H1 (cell line): ENCODE data around the gene GPR68.

ENCODE experiments used
- ASH2L ChIP-seq: fragments of 200-600, 300-600 bp; sonication (generic); IDR thresholded peaks from one replicate; pipeline ENCODE4 v1.7.1; 2017; ENCODE audit warnings: low read length
- NRF1 ChIP-seq: IDR thresholded peaks from 2 replicates; pipeline ENCODE4 v1.6.1; 2011; ENCODE audit warnings: mild to moderate bottlenecking, low read depth, low read length, improper control_type of control experiment
- POLR2AphosphoS5 ChIP-seq: IDR thresholded peaks from 2 replicates; pipeline ENCODE4 v1.6.1; 2011; ENCODE audit warnings: low read depth, low read length
- RAD21 ChIP-seq, 2 experiments: IDR thresholded peaks in 1 of 2; conservative IDR thresholded peaks in 1 of 2; 2 replicates each; pipeline ENCODE4 v1.6.1; 2011; ENCODE audit warnings: low read depth in 2 of 2, low read length in 2 of 2, improper control_type of control experiment in 1 of 2, inconsistent platforms in 1 of 2, mild to moderate bottlenecking in 1 of 2, moderate library complexity in 1 of 2
- SIN3A ChIP-seq, 2 experiments: IDR thresholded peaks in 1 of 2; conservative IDR thresholded peaks in 1 of 2; 2 replicates each; pipeline ENCODE4 v1.6.1; 2011 to 2012; ENCODE audit warnings: low read length in 2 of 2, improper control_type of control experiment in 1 of 2, low read depth in 1 of 2, mild to moderate bottlenecking in 1 of 2
- TAF1 ChIP-seq: IDR thresholded peaks from 2 replicates; pipeline ENCODE4 v1.6.1; 2011; ENCODE audit warnings: mild to moderate bottlenecking, low read depth, low read length
- YY1 ChIP-seq: IDR thresholded peaks from 2 replicates; pipeline ENCODE4 v1.6.1; 2011; ENCODE audit warnings: low read depth, mild to moderate bottlenecking, low read length
- TF ChIP-seq, protein P1 (sequence below), 3 experiments: IDR thresholded peaks; 1 replicate in 2 of 3; 2 replicates in 1 of 3; pipeline versions ENCODE4 v1.5.1 to v1.6.1; 2011; ENCODE audit warnings: low read length in 3 of 3, mild to moderate bottlenecking in 3 of 3, inconsistent platforms in 2 of 3, low read depth in 1 of 3, moderate library complexity in 1 of 3; ENCODE audit not compliant: insufficient read depth in 1 of 3; ENCODE audit errors: control extremely low read depth in 1 of 3
- TF ChIP-seq, protein P2 (sequence below): IDR thresholded peaks from 2 replicates; pipeline ENCODE4 v1.6.1; 2012; ENCODE audit warnings: low read length, inconsistent platforms
- TF ChIP-seq, protein P3 (sequence below): fragments of 300-600 bp; sonication (generic); IDR thresholded peaks from 2 replicates; pipeline ENCODE4 v1.7.1; 2012; ENCODE audit warnings: low read length, moderate library complexity, mild to moderate bottlenecking, inconsistent platforms; ENCODE audit not compliant: insufficient replicate concordance

DNA sequence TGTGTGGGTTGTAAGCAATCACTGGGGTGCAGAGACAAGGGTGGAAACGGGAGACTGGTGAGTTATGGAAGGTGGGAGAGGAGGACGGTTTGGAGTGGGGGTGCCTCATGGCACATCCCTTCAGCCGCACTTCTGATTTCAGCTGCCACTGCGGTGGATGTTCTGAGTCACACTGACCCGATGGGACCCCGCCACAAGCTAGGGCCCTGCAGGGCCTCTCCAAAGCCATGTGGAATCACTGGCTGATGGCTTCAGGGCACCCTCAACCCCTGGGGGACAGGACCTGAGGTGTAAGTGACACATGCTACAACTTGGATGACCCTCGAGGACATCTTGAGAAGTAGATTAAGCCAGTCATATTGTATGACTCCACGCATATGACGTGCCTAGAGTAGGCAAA is 53.7 kb downstream of the GPR68 start:
- no peak for TF ChIP-seq ASH2L
- TF ChIP-seq, protein P1, sequence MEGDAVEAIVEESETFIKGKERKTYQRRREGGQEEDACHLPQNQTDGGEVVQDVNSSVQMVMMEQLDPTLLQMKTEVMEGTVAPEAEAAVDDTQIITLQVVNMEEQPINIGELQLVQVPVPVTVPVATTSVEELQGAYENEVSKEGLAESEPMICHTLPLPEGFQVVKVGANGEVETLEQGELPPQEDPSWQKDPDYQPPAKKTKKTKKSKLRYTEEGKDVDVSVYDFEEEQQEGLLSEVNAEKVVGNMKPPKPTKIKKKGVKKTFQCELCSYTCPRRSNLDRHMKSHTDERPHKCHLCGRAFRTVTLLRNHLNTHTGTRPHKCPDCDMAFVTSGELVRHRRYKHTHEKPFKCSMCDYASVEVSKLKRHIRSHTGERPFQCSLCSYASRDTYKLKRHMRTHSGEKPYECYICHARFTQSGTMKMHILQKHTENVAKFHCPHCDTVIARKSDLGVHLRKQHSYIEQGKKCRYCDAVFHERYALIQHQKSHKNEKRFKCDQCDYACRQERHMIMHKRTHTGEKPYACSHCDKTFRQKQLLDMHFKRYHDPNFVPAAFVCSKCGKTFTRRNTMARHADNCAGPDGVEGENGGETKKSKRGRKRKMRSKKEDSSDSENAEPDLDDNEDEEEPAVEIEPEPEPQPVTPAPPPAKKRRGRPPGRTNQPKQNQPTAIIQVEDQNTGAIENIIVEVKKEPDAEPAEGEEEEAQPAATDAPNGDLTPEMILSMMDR (IDR thresholded peaks at IDR 0.05; ENCODE audit: control extremely low read depth in 1 of 3, insufficient read depth in 1 of 3, low read depth in 1 of 3, low read length in 3 of 3) = no peak
- TF ChIP-seq, protein P2, sequence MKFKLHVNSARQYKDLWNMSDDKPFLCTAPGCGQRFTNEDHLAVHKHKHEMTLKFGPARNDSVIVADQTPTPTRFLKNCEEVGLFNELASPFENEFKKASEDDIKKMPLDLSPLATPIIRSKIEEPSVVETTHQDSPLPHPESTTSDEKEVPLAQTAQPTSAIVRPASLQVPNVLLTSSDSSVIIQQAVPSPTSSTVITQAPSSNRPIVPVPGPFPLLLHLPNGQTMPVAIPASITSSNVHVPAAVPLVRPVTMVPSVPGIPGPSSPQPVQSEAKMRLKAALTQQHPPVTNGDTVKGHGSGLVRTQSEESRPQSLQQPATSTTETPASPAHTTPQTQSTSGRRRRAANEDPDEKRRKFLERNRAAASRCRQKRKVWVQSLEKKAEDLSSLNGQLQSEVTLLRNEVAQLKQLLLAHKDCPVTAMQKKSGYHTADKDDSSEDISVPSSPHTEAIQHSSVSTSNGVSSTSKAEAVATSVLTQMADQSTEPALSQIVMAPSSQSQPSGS = no peak
- TF ChIP-seq POLR2AphosphoS5 = no peak
- no peak for TF ChIP-seq NRF1
- TF ChIP-seq SIN3A (conservative IDR thresholded peaks at IDR 0.05 in 1 of 2, IDR thresholded peaks at IDR 0.05 in 1 of 2; ENCODE audit: low read depth in 1 of 2, low read length in 2 of 2) = no peak
- no peak for TF ChIP-seq YY1
- TF ChIP-seq TAF1 = no peak
- TF ChIP-seq RAD21 (IDR thresholded peaks at IDR 0.05 in 1 of 2, conservative IDR thresholded peaks at IDR 0.05 in 1 of 2; ENCODE audit: low read depth in 2 of 2, low read length in 2 of 2) = no peak
- TF ChIP-seq, protein P3, sequence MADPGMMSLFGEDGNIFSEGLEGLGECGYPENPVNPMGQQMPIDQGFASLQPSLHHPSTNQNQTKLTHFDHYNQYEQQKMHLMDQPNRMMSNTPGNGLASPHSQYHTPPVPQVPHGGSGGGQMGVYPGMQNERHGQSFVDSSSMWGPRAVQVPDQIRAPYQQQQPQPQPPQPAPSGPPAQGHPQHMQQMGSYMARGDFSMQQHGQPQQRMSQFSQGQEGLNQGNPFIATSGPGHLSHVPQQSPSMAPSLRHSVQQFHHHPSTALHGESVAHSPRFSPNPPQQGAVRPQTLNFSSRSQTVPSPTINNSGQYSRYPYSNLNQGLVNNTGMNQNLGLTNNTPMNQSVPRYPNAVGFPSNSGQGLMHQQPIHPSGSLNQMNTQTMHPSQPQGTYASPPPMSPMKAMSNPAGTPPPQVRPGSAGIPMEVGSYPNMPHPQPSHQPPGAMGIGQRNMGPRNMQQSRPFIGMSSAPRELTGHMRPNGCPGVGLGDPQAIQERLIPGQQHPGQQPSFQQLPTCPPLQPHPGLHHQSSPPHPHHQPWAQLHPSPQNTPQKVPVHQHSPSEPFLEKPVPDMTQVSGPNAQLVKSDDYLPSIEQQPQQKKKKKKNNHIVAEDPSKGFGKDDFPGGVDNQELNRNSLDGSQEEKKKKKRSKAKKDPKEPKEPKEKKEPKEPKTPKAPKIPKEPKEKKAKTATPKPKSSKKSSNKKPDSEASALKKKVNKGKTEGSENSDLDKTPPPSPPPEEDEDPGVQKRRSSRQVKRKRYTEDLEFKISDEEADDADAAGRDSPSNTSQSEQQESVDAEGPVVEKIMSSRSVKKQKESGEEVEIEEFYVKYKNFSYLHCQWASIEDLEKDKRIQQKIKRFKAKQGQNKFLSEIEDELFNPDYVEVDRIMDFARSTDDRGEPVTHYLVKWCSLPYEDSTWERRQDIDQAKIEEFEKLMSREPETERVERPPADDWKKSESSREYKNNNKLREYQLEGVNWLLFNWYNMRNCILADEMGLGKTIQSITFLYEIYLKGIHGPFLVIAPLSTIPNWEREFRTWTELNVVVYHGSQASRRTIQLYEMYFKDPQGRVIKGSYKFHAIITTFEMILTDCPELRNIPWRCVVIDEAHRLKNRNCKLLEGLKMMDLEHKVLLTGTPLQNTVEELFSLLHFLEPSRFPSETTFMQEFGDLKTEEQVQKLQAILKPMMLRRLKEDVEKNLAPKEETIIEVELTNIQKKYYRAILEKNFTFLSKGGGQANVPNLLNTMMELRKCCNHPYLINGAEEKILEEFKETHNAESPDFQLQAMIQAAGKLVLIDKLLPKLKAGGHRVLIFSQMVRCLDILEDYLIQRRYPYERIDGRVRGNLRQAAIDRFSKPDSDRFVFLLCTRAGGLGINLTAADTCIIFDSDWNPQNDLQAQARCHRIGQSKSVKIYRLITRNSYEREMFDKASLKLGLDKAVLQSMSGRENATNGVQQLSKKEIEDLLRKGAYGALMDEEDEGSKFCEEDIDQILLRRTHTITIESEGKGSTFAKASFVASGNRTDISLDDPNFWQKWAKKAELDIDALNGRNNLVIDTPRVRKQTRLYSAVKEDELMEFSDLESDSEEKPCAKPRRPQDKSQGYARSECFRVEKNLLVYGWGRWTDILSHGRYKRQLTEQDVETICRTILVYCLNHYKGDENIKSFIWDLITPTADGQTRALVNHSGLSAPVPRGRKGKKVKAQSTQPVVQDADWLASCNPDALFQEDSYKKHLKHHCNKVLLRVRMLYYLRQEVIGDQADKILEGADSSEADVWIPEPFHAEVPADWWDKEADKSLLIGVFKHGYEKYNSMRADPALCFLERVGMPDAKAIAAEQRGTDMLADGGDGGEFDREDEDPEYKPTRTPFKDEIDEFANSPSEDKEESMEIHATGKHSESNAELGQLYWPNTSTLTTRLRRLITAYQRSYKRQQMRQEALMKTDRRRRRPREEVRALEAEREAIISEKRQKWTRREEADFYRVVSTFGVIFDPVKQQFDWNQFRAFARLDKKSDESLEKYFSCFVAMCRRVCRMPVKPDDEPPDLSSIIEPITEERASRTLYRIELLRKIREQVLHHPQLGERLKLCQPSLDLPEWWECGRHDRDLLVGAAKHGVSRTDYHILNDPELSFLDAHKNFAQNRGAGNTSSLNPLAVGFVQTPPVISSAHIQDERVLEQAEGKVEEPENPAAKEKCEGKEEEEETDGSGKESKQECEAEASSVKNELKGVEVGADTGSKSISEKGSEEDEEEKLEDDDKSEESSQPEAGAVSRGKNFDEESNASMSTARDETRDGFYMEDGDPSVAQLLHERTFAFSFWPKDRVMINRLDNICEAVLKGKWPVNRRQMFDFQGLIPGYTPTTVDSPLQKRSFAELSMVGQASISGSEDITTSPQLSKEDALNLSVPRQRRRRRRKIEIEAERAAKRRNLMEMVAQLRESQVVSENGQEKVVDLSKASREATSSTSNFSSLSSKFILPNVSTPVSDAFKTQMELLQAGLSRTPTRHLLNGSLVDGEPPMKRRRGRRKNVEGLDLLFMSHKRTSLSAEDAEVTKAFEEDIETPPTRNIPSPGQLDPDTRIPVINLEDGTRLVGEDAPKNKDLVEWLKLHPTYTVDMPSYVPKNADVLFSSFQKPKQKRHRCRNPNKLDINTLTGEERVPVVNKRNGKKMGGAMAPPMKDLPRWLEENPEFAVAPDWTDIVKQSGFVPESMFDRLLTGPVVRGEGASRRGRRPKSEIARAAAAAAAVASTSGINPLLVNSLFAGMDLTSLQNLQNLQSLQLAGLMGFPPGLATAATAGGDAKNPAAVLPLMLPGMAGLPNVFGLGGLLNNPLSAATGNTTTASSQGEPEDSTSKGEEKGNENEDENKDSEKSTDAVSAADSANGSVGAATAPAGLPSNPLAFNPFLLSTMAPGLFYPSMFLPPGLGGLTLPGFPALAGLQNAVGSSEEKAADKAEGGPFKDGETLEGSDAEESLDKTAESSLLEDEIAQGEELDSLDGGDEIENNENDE = no peak
